Gastroesophageal sphincter (tissue), 3 donors: Measurements from ENCODE around the gene KCNS1.

Source experiments
- CTCF ChIP-seq, 4 experiments: fragments of 200-600 bp in 2 of 4; fragments of 450-650 bp in 2 of 4; sonication (generic) in 1 of 4; IDR thresholded peaks; one replicate each; pipeline ENCODE4 v1.5.1; 2017 to 2019; ENCODE audit warnings: antibody characterized with exemption in 4 of 4, mild to moderate bottlenecking in 2 of 4, moderate library complexity in 2 of 4
- EP300 ChIP-seq: sonication (generic); formaldehyde crosslinking; IDR thresholded peaks from one replicate; pipeline ENCODE4 v1.6.1; 2017; ENCODE audit warnings: antibody characterized with exemption, mild to moderate bottlenecking
- POLR2A ChIP-seq, 2 donors: fragments of 450-650 bp; IDR thresholded peaks; one replicate each; pipeline ENCODE4 v1.6.1; 2017; ENCODE audit warnings: antibody characterized with exemption in 2 of 2, mild to moderate bottlenecking in 2 of 2, moderate library complexity in 1 of 2
- POLR2AphosphoS5 ChIP-seq: sonication (generic); formaldehyde crosslinking; IDR thresholded peaks from one replicate; pipeline ENCODE4 v1.6.1; 2017; ENCODE audit warnings: antibody characterized with exemption

GRCh38 chr20:45088247-45088646 is 12.7 kb downstream of the KCNS1 start:
- TF ChIP-seq POLR2A (IDR thresholded peaks at IDR 0.05) (no peak), CTCF (IDR thresholded peaks at IDR 0.05) (no peak), POLR2AphosphoS5 (no peak), EP300 (no peak)
